Stimulated activated CD4-positive, alpha-beta T cell treated with anti-CD3 and anti-CD28 coated beads, Interleukin-15, amount 100 ng/mL, for 48 hours (primary cell): ENCODE results near the gene FAM124B.

Experiments
- DNase-seq, 2 donors: peaks; one replicate each; pipeline ENCODE4 v3.0.0-alpha.2; 2020; ENCODE audit warnings: low read depth in 2 of 2

FAM124B gene, protein sequence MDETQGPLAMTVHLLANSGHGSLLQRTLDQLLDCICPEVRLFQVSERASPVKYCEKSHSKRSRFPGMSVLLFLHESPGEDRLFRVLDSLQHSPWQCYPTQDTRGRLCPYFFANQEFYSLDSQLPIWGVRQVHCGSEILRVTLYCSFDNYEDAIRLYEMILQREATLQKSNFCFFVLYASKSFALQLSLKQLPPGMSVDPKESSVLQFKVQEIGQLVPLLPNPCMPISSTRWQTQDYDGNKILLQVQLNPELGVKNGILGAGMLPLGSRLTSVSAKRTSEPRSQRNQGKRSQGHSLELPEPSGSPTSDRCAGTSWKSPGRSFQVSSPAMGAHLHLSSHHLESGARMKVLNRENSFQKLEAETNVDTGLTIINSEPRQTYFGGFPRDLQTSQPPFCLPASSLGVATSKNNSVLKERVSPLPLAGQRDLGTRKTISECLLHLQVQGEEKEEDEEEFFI

GRCh38 chr2:224401641-224402342 is at the start of gene FAM124B:
Gene FAM124B (minus strand): TSS chr2:224402107. CDS start chr2:224401768, 339 bp downstream.
- peak in 1 of 2 donors; percentile 23 for DNase-seq

GRCh38 chr2:224449212-224450147 is 47.6 kb upstream of the FAM124B start:
- DNase-seq: no peak

GRCh38 chr2:224448236-224448635 is 46.3 kb upstream of the FAM124B start:
- DNase-seq: no peak

GRCh38 chr2:224444783-224445182 is 42.9 kb upstream of the FAM124B start:
- DNase-seq: no peak

DNA sequence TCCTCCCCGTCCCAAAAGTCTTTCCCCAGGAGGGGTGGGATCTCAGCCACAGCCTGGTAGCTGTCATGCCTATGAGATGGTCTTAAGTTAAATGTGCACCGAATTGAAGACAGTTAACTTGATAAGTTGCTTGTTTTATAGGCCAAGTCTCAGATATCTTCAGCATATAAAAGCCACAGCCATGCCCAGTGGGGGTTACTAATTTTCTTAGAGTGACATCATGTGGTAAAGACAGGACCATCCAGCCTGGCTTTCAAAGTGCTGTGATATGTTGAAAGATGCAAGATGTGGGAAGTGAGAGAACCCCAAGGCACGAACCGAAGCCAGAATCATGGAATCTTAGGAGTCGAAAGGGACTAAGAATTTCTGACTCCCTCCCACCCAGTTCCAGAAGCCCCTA is 42.1 kb upstream of the FAM124B start:
- no peak for DNase-seq

DNA sequence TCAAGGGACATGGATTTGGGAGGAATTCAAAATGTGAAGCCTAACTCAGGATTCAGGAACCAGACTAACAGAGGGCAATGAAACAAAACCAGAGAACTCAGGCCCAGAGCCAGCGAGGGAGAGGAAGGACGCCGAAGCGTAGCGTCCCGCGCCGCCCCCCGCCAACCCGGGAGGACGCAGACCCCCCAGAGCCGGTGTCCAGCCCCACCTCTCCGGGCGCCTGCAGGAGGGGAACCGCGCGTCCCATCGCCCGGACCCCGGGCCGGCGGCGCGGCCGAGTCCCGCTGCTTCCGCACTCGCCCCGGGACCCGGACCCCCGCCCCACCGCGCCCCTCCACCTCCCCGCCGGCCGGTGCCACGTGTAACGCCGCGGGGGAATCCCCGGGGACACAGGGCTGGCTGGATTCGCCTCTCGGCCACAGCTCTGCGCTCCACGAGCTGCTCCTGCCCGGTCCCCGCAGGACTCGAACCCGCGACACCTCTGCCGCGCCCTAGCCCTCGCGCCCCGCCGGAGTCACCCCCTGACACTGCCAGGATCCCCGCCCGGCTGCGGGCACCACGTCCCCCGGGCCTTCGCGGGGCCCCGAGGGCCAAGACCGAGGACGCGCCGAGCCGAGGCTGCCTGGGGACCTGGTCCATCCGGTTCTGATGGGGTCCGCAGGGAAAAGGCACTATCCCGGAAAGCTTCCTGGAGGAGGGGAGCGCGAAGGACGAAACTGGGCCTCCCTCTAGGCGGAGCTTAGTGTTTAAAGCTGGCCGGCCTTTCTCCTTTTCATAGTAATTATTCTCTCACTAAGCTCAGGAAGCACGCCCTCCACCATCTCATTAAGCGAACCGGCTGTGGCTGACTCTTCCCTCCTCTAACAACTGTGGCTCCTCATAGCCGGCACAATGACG is 40.4 kb upstream of the FAM124B start:
- no peak for DNase-seq

GRCh38 chr2:224440988-224441387 is 39.1 kb upstream of the FAM124B start:
- no peak for DNase-seq

DNA sequence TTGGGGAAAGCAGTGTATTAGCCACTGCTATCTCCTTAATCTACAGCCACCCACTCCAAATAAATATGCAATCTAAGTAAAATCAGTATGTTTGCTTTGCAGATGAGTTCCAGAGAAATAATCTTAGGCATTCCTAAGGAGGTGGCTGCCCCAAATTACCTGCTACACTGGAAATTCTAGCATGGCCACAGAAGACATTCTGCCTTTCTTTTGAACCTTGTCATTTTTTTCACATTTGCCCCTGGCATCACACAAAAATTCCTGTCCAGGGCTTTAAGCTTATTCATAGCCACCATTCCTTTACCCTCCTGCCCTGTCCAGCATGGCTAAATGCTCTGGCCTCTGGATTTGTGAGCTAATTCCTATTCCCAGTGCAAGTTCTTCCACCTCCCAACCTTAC is 36.8 kb upstream of the FAM124B start:
- DNase-seq: no peak

DNA sequence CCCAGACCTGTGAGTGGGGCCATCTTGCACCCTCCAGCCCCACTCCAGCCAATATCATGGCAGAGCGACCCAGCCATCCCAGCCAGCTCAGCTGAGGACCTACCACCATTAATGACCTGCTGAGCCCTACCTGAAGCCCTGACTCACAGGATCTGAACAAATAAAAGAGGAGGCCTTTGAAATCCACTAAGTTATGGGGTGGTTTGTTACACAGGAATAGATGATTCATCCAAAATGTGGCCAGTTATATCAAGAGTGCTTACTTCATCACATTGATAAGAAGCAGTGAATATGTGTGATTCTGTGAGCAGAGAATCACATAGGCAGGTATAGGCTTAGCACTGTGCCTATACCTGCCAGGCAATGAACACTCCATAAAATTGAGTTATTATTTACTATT is 34.7 kb upstream of the FAM124B start:
- DNase-seq: no peak

GRCh38 chr2:224434618-224435017 is 32.7 kb upstream of the FAM124B start:
- no peak for DNase-seq

DNA sequence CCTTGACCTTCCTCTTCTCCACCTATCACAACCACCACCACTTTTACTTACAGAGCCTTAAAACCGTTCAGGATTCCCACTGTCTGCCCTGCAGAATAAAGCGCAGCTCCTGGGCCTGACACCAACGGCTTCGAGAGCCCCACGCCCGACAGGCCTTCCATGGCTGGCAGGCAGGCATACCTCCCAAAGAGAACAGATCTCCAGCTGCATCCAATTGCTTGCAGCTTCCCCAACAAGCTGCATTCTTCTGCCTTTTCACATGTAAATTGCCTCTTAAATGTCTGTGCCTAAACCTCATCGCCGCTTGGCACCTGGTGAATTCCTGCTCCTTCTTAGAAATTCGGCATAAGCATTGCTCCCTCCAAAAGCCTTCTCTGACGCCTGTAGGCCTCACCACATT is 31.5 kb upstream of the FAM124B start:
- no peak for DNase-seq

DNA sequence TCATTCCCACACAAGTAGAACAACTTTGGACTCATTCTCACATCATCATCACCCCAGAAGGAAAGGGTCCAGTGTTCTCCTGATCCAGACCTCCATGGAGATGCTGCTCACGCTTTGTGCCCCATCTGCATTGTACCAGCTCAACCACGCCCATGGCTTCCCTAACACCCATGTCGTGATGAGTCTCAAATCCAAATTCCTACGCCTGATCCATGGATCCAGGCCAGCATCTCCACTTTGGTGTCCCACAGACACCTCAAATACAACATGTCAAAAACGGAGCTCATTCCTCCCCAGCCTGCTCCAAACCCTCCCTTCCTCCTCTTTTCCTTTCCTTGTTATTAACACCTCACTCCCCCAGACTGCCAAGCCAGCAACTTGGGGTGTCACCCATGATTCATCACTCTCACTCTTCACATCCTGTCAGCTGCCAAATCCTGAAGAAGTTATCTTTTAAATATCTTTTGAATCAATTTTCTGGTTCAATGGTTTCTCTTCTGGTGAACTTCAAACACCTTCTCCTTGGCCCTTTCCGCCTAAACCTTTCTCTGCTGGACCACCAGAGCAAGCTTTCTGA is 30.2 kb upstream of the FAM124B start:
- no peak for DNase-seq

GRCh38 chr2:224429441-224429810 is 27.5 kb upstream of the FAM124B start:
- DNase-seq: no peak

- no peak for DNase-seq
These were observed 27.0 kb upstream of the FAM124B start for GRCh38 chr2:224428787-224429440.

DNA sequence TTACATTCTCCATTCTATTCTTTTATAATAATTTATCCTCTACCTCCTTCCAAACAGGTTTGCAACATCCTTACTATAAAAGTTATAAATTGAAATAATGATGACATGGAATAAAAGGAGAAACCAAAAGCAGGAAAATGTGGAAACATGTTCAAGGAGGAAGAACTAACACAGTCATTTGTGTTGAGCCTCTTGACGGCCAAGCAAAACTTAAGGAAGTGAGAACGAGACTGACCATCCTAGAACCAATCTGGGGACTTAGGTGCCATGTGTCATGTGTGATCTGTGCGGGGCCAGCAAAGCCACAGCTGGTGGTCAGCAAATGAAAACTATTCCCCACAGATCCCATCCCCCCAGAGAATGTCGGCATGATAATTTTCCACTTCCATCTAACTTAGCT is 25.6 kb upstream of the FAM124B start:
- DNase-seq: no peak

GRCh38 chr2:224426656-224427055 is 24.7 kb upstream of the FAM124B start:
- no peak for DNase-seq

DNA sequence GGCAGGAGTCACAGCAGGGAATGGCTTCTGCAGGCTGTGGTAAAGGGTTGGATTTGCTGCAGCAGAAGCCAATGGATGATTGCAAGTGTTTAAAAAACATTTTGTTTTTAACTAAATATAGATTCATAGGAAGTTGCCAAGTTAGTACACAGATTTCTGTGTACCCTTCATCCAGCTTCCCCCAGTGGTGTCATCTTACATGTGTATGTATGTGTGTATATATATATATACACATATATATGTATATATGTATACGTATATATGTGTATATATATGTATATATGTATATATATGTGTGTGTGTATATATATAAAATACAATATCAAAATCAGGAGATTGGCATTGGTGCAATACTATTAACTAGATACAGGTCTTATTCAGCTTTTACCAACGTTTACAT is 19.2 kb upstream of the FAM124B start:
- no peak for DNase-seq

GRCh38 chr2:224417947-224418346 is 16.0 kb upstream of the FAM124B start:
- DNase-seq: no peak

GRCh38 chr2:224417361-224417729 is 15.4 kb upstream of the FAM124B start:
- DNase-seq: no peak

- DNase-seq: no peak
These were observed 14.9 kb upstream of the FAM124B start for GRCh38 chr2:224416656-224417360.
